Stimulated activated naive CD4-positive, alpha-beta T cell (primary cell): Measurements from ENCODE around the gene SMOC2.
A peak's percentile ranks its signal among the peaks of the same experiment; 100 is the strongest.
"Not testable (repeated sequence)": the region's sequence is repeated elsewhere in the genome, so short reads cannot be mapped to it uniquely, and the experiment has no call there.

Experiments used
- DNase-seq, 6 experiments: peaks; one replicate each; lab custom pipeline; 2025; lab: John Stamatoyannopoulos, UW

The SMOC2 gene

GRCh38 chr6:168601546-168601945 is 160.6 kb downstream of the SMOC2 start:
- no peak for DNase-seq

- no peak for DNase-seq
Observed at GRCh38 chr6:168602576-168602975, 161.6 kb downstream of the SMOC2 start.

- DNase-seq: no peak
Observed at GRCh38 chr6:168603234-168603633, 162.2 kb downstream of the SMOC2 start.

GRCh38 chr6:168605964-168606363 is 165.0 kb downstream of the SMOC2 start:
- no peak for DNase-seq

GRCh38 chr6:168606722-168607121 is 165.7 kb downstream of the SMOC2 start:
- DNase-seq: no peak

- no peak for DNase-seq
Observed at GRCh38 chr6:168607272-168608112, 166.5 kb downstream of the SMOC2 start.

GRCh38 chr6:168608113-168608400 is 167.1 kb downstream of the SMOC2 start:
- DNase-seq: no peak

GRCh38 chr6:168609026-168609685 is 168.2 kb downstream of the SMOC2 start:
- DNase-seq: no peak

GRCh38 chr6:168609914-168610490 is 169.0 kb downstream of the SMOC2 start:
- no peak for DNase-seq

- DNase-seq: not testable (repeated sequence)
Observed at GRCh38 chr6:168610966-168611365, 170.0 kb downstream of the SMOC2 start.

- no peak for DNase-seq
Observed at GRCh38 chr6:168611691-168612090, 170.7 kb downstream of the SMOC2 start.

- no peak for DNase-seq
Observed at GRCh38 chr6:168612586-168612985, 171.6 kb downstream of the SMOC2 start.

- no peak for DNase-seq
Observed at GRCh38 chr6:168615837-168616236, 174.9 kb downstream of the SMOC2 start.

GRCh38 chr6:168616816-168617765 is 176.1 kb downstream of the SMOC2 start:
- DNase-seq: no peak

- no peak for DNase-seq
Observed at GRCh38 chr6:168618546-168619315, 177.7 kb downstream of the SMOC2 start.

- DNase-seq: peak in 1 of 6 experiments; percentile 6
Observed at GRCh38 chr6:168619560-168620314, 178.8 kb downstream of the SMOC2 start.

GRCh38 chr6:168620578-168620977 is 179.6 kb downstream of the SMOC2 start:
- DNase-seq: no peak

GRCh38 chr6:168623736-168624135 is 182.8 kb downstream of the SMOC2 start:
- no peak for DNase-seq

- no peak for DNase-seq
Observed at GRCh38 chr6:168624540-168624939, 183.6 kb downstream of the SMOC2 start.

- no peak for DNase-seq
Observed at GRCh38 chr6:168624948-168625347, 184.0 kb downstream of the SMOC2 start.

- no peak for DNase-seq
Observed at GRCh38 chr6:168625602-168626001, 184.6 kb downstream of the SMOC2 start.
